Karpas-422 (cell line): ENCODE data around the gene RPS27A. TPM values are rescaled to one million over a fixed set of nuclear protein-coding genes. Genes with fewer than 3 reads are reported as not detected.

ENCODE experiments used
- total RNA-seq: library from RNA; depleted of rRNA; stranded (reverse); fragments of >200 nt; shearing (Covaris generic); gene quantifications from 2 replicates; pipeline ENCODE4 v1.2.3, GENCODE V29; 2014; ENCODE audit warnings: low replicate concordance; rRNA removed

RPS27A gene
- total RNA-seq, 1 experiment from 2014 or later = 2,669 TPM

Other genes starting within 250 kb of the RPS27A start
- gene RTN4, start 182.2 kb upstream of the RPS27A start, total RNA-seq = 72.3 and 109 TPM in 2 replicates
- 12.1 and 17.9 TPM in 2 replicates for gene CLHC1, start 395 bp upstream of the RPS27A start, total RNA-seq
- 34.7 and 43.2 TPM in 2 replicates for gene MTIF2, start 36.5 kb downstream of the RPS27A start, total RNA-seq
- 129 and 262 TPM in 2 replicates for gene CCDC88A, start 187.2 kb downstream of the RPS27A start, total RNA-seq